ENCODE results near the gene CCDC18. TPM values are rescaled to one million over a fixed set of nuclear protein-coding genes. Genes with fewer than 3 reads are reported as not detected.

The CCDC18 gene
- polyA plus RNA-seq, 3 donors: 2.8 to 5.9 (median 4.4) TPM

- Histone ChIP-seq H4K20me1 (ENCODE audit: insufficient read depth, low read length) (no peaks in the 10 kb centered on the region), H3K27ac (ENCODE audit: low read depth in 1 of 2, low read length in 2 of 2) (no peak overlapping the region), H3K4me1 (ENCODE audit: control insufficient read depth in 1 of 2, insufficient read depth in 2 of 2, low read length in 2 of 2) (no peaks in the 10 kb centered on the region), H3K27me3 (ENCODE audit: control insufficient read depth in 2 of 2, insufficient read depth in 2 of 2, low read length in 2 of 2) (no peaks in the 10 kb centered on the region), H3K9ac (ENCODE audit: insufficient read depth, low read length, poor library complexity, severe bottlenecking) (no peak overlapping the region), H3K79me2 (ENCODE audit: insufficient read depth, low read length) (no peaks in the 10 kb centered on the region), H3K4me2 (replicated peaks; ENCODE audit: extremely low read depth, low read length, poor library complexity, severe bottlenecking) (no peak overlapping the region), H3K36me3 (replicated peaks in 1 of 2; ENCODE audit: control insufficient read depth in 1 of 2, insufficient read depth in 2 of 2, low read length in 2 of 2) (peaks cover 49 to 88% of the 10 kb centered on the region in 2 donors), H2AFZ (ENCODE audit: insufficient read depth, low read depth, low read length, poor library complexity, severe bottlenecking) (no peak overlapping the region), H3K9me3 (replicated peaks in 1 of 2; ENCODE audit: control insufficient read depth in 1 of 2, insufficient read depth in 1 of 2, low read length in 2 of 2) (no peaks in the 10 kb centered on the region), H3K4me3 (replicated peaks in 1 of 3; ENCODE audit: low read depth in 2 of 3, low read length in 3 of 3) (no peak overlapping the region)
- DNase-seq: no peak
- no CpG with 5 or more reads among the region's 3 CpGs for WGBS (ENCODE audit: insufficient coverage)
- TF ChIP-seq, protein P1, sequence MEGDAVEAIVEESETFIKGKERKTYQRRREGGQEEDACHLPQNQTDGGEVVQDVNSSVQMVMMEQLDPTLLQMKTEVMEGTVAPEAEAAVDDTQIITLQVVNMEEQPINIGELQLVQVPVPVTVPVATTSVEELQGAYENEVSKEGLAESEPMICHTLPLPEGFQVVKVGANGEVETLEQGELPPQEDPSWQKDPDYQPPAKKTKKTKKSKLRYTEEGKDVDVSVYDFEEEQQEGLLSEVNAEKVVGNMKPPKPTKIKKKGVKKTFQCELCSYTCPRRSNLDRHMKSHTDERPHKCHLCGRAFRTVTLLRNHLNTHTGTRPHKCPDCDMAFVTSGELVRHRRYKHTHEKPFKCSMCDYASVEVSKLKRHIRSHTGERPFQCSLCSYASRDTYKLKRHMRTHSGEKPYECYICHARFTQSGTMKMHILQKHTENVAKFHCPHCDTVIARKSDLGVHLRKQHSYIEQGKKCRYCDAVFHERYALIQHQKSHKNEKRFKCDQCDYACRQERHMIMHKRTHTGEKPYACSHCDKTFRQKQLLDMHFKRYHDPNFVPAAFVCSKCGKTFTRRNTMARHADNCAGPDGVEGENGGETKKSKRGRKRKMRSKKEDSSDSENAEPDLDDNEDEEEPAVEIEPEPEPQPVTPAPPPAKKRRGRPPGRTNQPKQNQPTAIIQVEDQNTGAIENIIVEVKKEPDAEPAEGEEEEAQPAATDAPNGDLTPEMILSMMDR (IDR thresholded peaks at IDR 0.05): no peak
- Mint-ChIP-seq H3K4me3 (no peak overlapping the region), H3K27me3 (ENCODE audit: low read depth in 3 of 3) (peaks cover 0 to 1% (median 0%) of the 10 kb centered on the region in 3 donors), H3K27ac (no peak overlapping the region), H3K9me3 (peaks cover 0 to 2% (median 0%) of the 10 kb centered on the region in 7 donors), H3K4me1 (no peaks in the 10 kb centered on the region), H3K36me3 (peaks cover 51 to 83% of the 10 kb centered on the region in 2 donors)
- intact Hi-C loops (cut with micrococcal nuclease): no loop called here
Observed at GRCh38 chr1:93221913-93222312, 41.4 kb downstream of the CCDC18 start.

- Mint-ChIP-seq H3K4me3 (no peak overlapping the region), H3K27ac (no peak overlapping the region), H3K36me3 (peaks cover 43 to 79% of the 10 kb centered on the region in 2 donors), H3K4me1 (no peaks in the 10 kb centered on the region), H3K9me3 (peaks cover 0 to 2% (median 0%) of the 10 kb centered on the region in 7 donors), H3K27me3 (ENCODE audit: low read depth in 3 of 3) (peaks cover 0 to 1% (median 0%) of the 10 kb centered on the region in 3 donors)
- no CpG with 5 or more reads among the region's 2 CpGs for WGBS (ENCODE audit: insufficient coverage)
- peaks cover 45 to 77% of the 10 kb centered on the region in 2 donors for H3K36me3 ChIP-seq (replicated peaks in 1 of 2; ENCODE audit: control insufficient read depth in 1 of 2, insufficient read depth in 2 of 2, low read length in 2 of 2)
- no peak overlapping the region for H3K9ac ChIP-seq (ENCODE audit: insufficient read depth, low read length, poor library complexity, severe bottlenecking)
- H3K4me1 ChIP-seq (ENCODE audit: control insufficient read depth in 1 of 2, insufficient read depth in 2 of 2, low read length in 2 of 2): no peaks in the 10 kb centered on the region
- no peak for DNase-seq
- H3K4me2 ChIP-seq (replicated peaks; ENCODE audit: extremely low read depth, low read length, poor library complexity, severe bottlenecking): no peak overlapping the region
- intact Hi-C loops (cut with micrococcal nuclease): no loop called here
- no peak overlapping the region for H3K4me3 ChIP-seq (replicated peaks in 1 of 3; ENCODE audit: low read depth in 2 of 3, low read length in 3 of 3)
- H2AFZ ChIP-seq (ENCODE audit: insufficient read depth, low read depth, low read length, poor library complexity, severe bottlenecking): no peak overlapping the region
- H3K9me3 ChIP-seq (replicated peaks in 1 of 2; ENCODE audit: control insufficient read depth in 1 of 2, insufficient read depth in 1 of 2, low read length in 2 of 2): no peaks in the 10 kb centered on the region
- TF ChIP-seq, protein P1 (IDR thresholded peaks at IDR 0.05): no peak
- H4K20me1 ChIP-seq (ENCODE audit: insufficient read depth, low read length): no peaks in the 10 kb centered on the region
- H3K27ac ChIP-seq (ENCODE audit: low read depth in 1 of 2, low read length in 2 of 2): no peak overlapping the region
- H3K79me2 ChIP-seq (ENCODE audit: insufficient read depth, low read length): no peaks in the 10 kb centered on the region
- H3K27me3 ChIP-seq (ENCODE audit: control insufficient read depth in 2 of 2, insufficient read depth in 2 of 2, low read length in 2 of 2): no peaks in the 10 kb centered on the region
Observed at GRCh38 chr1:93223023-93223675, 42.6 kb downstream of the CCDC18 start.
